Activated CD8-positive, alpha-beta T cell treated with anti-CD3 and anti-CD28 coated beads for 36 hours (primary cell): ENCODE results near the gene TMEM40. TPM values are rescaled to one million over a fixed set of nuclear protein-coding genes. Genes with fewer than 3 reads are reported as not detected.
A peak's percentile ranks its signal among the peaks of the same experiment; 100 is the strongest.
"Not testable (repeated sequence)": the region's sequence is repeated elsewhere in the genome, so short reads cannot be mapped to it uniquely, and the experiment has no call there.

Experiments used
- ATAC-seq: fragments of 200-7000 bp; cut with Tn5 transposase; one replicate; pipeline ENCODE4 v1.10.0; 2021; ENCODE audit warnings: mild to moderate bottlenecking, moderate library complexity
- CTCF ChIA-PET: fragments of 350-600 bp; sonication (Branson Sonifier 250); formaldehyde crosslinking; loops from one replicate; lab custom pipeline; 2021; ENCODE audit warnings: antibody characterized with exemption; lab: Charles Lee
- POLR2A ChIA-PET: fragments of 350-600 bp; sonication (Branson Sonifier 250); formaldehyde crosslinking; loops from one replicate; lab custom pipeline; 2021; ENCODE audit warnings: antibody characterized with exemption; lab: Charles Lee
- DNase-seq: peaks from one replicate; pipeline ENCODE4 v3.0.0-alpha.2; 2020
- H3K27ac Mint-ChIP-seq: one replicate; pipeline ENCODE4 v1.8.0; 2021; ENCODE audit warnings: mild to moderate bottlenecking, mixed read lengths
- H3K27me3 Mint-ChIP-seq: one replicate; pipeline ENCODE4 v1.8.0; 2021; ENCODE audit warnings: mixed read lengths
- H3K36me3 Mint-ChIP-seq: one replicate; pipeline ENCODE4 v1.8.0; 2021; ENCODE audit warnings: low read depth, mixed read lengths
- H3K4me1 Mint-ChIP-seq: one replicate; pipeline ENCODE4 v1.8.0; 2021; ENCODE audit warnings: low read depth, mixed read lengths
- H3K4me3 Mint-ChIP-seq: one replicate; pipeline ENCODE4 v1.8.0; 2021; ENCODE audit warnings: mild to moderate bottlenecking, moderate library complexity, mixed read lengths
- H3K9me3 Mint-ChIP-seq: one replicate; pipeline ENCODE4 v1.8.0; 2021; ENCODE audit warnings: mixed read lengths
- intact Hi-C: fragments of 100-400 bp; cut with micrococcal nuclease; formaldehyde crosslinking; loops from one replicate; pipeline ENCODE4 v1.10.0; 2022
- total RNA-seq, 2 experiments: library from RNA; stranded (reverse); gene quantifications; one replicate each; pipeline ENCODE4 v1.2.3, GENCODE V29; 2021
- TF ChIP-seq, protein P1 (sequence below): fragments of 200-600 bp; IDR thresholded peaks from one replicate; pipeline ENCODE4 v1.8.0; 2022; ENCODE audit warnings: antibody characterized with exemption, mild to moderate bottlenecking

The TMEM40 gene
- total RNA-seq, 2 experiments from 2014 or later = not detected

DNA sequence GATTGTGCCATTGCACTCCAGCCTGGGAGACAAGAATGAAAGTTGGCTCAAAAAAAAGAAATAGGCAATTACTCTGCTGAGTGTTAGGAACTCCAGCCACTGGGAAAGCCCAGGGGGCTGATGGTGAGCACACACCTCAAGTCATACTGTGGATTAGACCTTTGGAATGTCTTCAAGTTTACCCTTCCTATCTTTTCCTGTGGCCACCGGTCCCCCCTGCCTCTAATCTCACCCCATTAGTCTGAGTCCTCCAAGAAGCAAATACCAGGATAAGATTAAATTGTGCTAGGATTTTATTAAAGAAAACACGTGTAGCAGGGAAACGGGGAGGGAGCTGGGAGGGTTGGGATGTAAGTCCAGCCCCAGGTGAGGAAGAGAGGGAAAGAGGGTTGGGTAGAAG, 31.6 kb downstream of the TMEM40 start:
- DNase-seq (no peak), ATAC-seq (no peak)
- Mint-ChIP-seq H3K27me3 (peaks cover 1% of the 10 kb centered on the region), H3K27ac (no peak overlapping the region), H3K9me3 (no peaks in the 10 kb centered on the region), H3K4me1 (no peaks in the 10 kb centered on the region), H3K4me3 (no peak overlapping the region), H3K36me3 (no peaks in the 10 kb centered on the region)
- POLR2A ChIA-PET = interaction anchor here (0.5 kb wide), 1 partner anchor 542 kb away, joined by 3 read pairs; no protein-coding TSS in a partner anchor
- intact Hi-C loops = no loop called here
- TF ChIP-seq, protein P1, sequence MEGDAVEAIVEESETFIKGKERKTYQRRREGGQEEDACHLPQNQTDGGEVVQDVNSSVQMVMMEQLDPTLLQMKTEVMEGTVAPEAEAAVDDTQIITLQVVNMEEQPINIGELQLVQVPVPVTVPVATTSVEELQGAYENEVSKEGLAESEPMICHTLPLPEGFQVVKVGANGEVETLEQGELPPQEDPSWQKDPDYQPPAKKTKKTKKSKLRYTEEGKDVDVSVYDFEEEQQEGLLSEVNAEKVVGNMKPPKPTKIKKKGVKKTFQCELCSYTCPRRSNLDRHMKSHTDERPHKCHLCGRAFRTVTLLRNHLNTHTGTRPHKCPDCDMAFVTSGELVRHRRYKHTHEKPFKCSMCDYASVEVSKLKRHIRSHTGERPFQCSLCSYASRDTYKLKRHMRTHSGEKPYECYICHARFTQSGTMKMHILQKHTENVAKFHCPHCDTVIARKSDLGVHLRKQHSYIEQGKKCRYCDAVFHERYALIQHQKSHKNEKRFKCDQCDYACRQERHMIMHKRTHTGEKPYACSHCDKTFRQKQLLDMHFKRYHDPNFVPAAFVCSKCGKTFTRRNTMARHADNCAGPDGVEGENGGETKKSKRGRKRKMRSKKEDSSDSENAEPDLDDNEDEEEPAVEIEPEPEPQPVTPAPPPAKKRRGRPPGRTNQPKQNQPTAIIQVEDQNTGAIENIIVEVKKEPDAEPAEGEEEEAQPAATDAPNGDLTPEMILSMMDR = no peak
- CTCF ChIA-PET = interaction anchor here (1.6 kb wide), 1 partner anchor 60 kb away, joined by 5 read pairs; no protein-coding TSS in a partner anchor

DNA sequence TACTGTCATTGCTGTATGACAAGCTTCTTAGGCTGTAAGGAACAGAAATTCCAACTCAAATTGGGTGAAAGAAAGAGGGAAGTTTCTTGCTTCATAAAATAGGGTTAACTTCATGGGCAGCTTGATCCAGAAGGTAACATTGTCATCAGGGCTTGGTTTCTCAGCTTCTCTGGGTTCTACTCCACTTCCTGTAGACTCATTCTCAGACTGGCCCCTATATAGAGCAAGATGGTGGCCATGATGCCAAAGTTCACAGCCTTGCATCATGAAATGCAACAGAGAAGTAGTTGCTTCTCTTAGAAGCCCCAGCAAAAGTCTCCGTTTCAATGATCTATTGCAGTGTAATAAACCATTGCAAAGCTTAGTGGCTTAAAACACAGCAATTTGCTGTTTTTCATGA, 33.6 kb downstream of the TMEM40 start:
- CTCF ChIA-PET = interaction anchor here (1.7 kb wide), 1 partner anchor 19 kb away, joined by 7 read pairs; no protein-coding TSS in a partner anchor
- DNase-seq (peak; percentile 9), ATAC-seq (peak; percentile 27)
- H3K27me3 Mint-ChIP-seq = peaks cover 1% of the 10 kb centered on the region
- TF ChIP-seq, protein P1 = no peak
- no peaks in the 10 kb centered on the region for H3K9me3 Mint-ChIP-seq
- no peak overlapping the region for H3K4me3 Mint-ChIP-seq
- POLR2A ChIA-PET = interaction anchor here (0.6 to 0.9 kb wide), 2 partner anchors 90 to 114 kb away, joined by 3 read pairs; no protein-coding TSS in a partner anchor
- H3K27ac Mint-ChIP-seq = no peak overlapping the region
- H3K36me3 Mint-ChIP-seq = no peaks in the 10 kb centered on the region
- intact Hi-C loops = no loop called here
- H3K4me1 Mint-ChIP-seq = no peaks in the 10 kb centered on the region

DNA sequence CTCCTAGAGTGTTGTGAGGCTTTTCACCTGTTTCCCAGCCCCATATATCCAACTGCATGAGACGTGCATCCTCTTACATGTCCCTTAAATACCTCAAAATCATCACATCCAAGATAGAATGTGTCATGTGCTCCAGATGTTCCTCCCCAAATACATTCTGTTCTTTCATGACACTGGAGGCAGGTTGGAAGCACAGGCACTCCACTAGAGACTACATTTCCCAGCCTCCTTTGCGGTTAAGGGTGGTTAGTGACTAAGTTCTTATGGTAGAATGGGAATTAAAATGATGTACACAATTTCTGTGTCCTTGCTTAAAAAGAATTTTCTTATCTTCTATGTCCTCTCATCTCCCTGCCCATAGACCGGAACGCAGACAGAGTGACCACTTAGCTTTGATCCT, 34.3 kb downstream of the TMEM40 start:
- TF ChIP-seq, protein P1 = no peak
- Mint-ChIP-seq H3K9me3 (no peaks in the 10 kb centered on the region), H3K27ac (no peak overlapping the region), H3K4me1 (peaks cover 4% of the 10 kb centered on the region), H3K27me3 (no peaks in the 10 kb centered on the region), H3K4me3 (no peak overlapping the region), H3K36me3 (no peaks in the 10 kb centered on the region)
- CTCF ChIA-PET = no interaction called here
- intact Hi-C loops = no loop called here
- POLR2A ChIA-PET = interaction anchor here (0.9 kb wide), 1 partner anchor 115 kb away, joined by 3 read pairs; no protein-coding TSS in a partner anchor
- no peak for ATAC-seq
- DNase-seq = no peak

DNA sequence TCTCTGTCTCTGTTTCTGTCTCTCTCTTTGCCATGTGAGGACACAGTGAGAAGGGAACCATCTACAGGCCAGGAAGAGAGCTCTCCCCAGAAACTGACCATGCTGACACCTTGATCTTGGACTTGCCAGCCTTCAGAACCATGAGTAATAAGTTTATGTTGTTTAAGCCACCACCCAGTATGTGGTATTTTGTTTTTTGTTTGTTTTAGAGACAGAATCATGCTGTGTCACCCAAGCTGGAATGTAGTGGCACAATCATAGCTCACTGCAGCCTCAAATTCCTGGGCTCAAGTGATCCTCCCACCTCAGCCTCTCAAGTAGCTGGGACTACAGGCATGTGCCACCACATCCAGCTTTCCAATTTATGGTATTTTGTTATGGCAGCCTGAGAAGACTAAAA, 35.7 kb downstream of the TMEM40 start:
- H3K27ac Mint-ChIP-seq, POLR2A ChIA-PET, H3K27me3 Mint-ChIP-seq, DNase-seq, H3K36me3 Mint-ChIP-seq, H3K4me3 Mint-ChIP-seq, intact Hi-C loops, H3K9me3 Mint-ChIP-seq, H3K4me1 Mint-ChIP-seq, ATAC-seq: not testable (repeated sequence)
- CTCF ChIA-PET = interaction anchor here (0.7 to 1.3 kb wide), 2 partner anchors 16 to 392 kb away, joined by 3 to 4 read pairs; no protein-coding TSS in a partner anchor

DNA sequence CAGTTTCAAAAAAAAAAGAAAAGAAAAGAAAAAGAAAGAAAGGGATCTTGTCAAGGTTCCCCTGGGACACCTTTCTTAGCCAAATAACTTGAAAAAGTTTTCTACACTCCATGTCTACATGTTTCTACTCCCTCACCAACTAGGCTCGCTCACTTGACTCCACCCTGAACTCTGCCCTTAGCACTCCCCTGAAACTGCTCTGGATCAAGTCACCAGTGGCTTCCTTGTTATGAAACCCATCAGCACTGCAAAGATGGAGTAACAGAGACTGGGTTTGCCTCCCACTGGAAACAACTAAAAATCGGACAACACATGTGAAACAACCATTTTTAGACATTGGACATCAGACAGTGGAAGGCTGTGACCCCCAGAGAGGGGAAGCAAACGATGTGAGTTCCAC, 36.8 kb downstream of the TMEM40 start:
- Mint-ChIP-seq H3K9me3 (no peaks in the 10 kb centered on the region), H3K4me1 (peaks cover 8% of the 10 kb centered on the region), H3K36me3 (no peaks in the 10 kb centered on the region), H3K27ac (no peak overlapping the region), H3K27me3 (no peaks in the 10 kb centered on the region), H3K4me3 (no peak overlapping the region)
- ChIA-PET POLR2A (no interaction called here), CTCF (interaction anchor here (1.3 kb wide), 2 partner anchors 15 to 107 kb away, joined by 4 to 5 read pairs; no protein-coding TSS in a partner anchor)
- intact Hi-C loops = no loop called here
- DNase-seq = no peak
- TF ChIP-seq, protein P1 = no peak
- no peak for ATAC-seq
